Uterus (tissue), 2 donors: ENCODE measurements around the gene AGBL1.

Source experiments
- CTCF ChIP-seq, 4 experiments: fragments of 200-600 bp in 2 of 4; fragments of 450-650 bp in 2 of 4; sonication (generic) in 2 of 4; IDR thresholded peaks; one replicate each; pipeline ENCODE4 v1.5.1; 2016 to 2019; ENCODE audit warnings: antibody characterized with exemption in 4 of 4, mild to moderate bottlenecking in 2 of 4, moderate library complexity in 1 of 4
- POLR2A ChIP-seq, 2 donors: fragments of 450-650 bp; IDR thresholded peaks; one replicate each; pipeline ENCODE4 v1.6.1; 2016; ENCODE audit warnings: antibody characterized with exemption in 2 of 2, mild to moderate bottlenecking in 1 of 2, moderate library complexity in 1 of 2

DNA sequence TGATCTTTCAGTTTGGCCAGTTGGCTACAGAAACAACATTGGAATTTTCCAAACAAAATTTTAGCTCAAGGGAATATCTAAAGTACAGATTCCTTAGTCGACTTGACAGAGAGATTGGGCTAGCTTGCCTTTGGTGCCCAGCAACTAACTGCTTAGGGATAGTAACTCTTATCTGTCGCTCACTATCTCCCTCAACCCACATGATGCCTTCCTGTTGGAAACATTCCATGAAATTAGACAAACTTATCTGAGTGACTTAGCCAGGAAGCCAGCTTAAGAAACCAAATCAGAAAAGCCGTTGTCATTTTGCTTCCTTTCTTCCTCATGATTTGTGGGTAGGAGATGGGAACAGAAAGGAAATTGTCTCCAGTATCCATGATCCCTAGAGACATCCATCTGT is 791.2 kb downstream of the AGBL1 start:
- TF ChIP-seq CTCF (IDR thresholded peaks at IDR 0.05), result no peak
- no peak for TF ChIP-seq POLR2A (IDR thresholded peaks at IDR 0.05)
